Muscle layer of colon (tissue), 2 donors: ENCODE measurements around the gene TNS3.
A peak's percentile ranks its signal among the peaks of the same experiment; 100 is the strongest.

ENCODE experiments used
- H3K27ac ChIP-seq: one replicate; pipeline ENCODE4 v1.7.0; 2013; ENCODE audit warnings: low read depth, mild to moderate bottlenecking, low read length, moderate library complexity
- H3K27me3 ChIP-seq, 2 donors: one replicate each; pipeline ENCODE4 v1.7.0; 2013; ENCODE audit warnings: low read length in 2 of 2, mild to moderate bottlenecking in 2 of 2; ENCODE audit not compliant: insufficient read depth in 2 of 2, control insufficient read depth in 1 of 2
- H3K36me3 ChIP-seq: one replicate; pipeline ENCODE4 v1.7.0; 2013; ENCODE audit warnings: mild to moderate bottlenecking, low read length; ENCODE audit not compliant: insufficient read depth
- H3K4me1 ChIP-seq: one replicate; pipeline ENCODE4 v1.7.0; 2013; ENCODE audit warnings: mild to moderate bottlenecking, low read length; ENCODE audit not compliant: insufficient read depth
- H3K4me3 ChIP-seq, 2 donors: one replicate each; pipeline ENCODE4 v1.7.0; 2013; ENCODE audit warnings: low read length in 2 of 2, low read depth in 1 of 2, mild to moderate bottlenecking in 1 of 2, moderate library complexity in 1 of 2
- H3K9ac ChIP-seq: one replicate; pipeline ENCODE4 v1.7.0; 2013; ENCODE audit warnings: low read length
- H3K9me3 ChIP-seq: one replicate; pipeline ENCODE4 v1.7.0; 2013; ENCODE audit warnings: mild to moderate bottlenecking, low read length
- donor health status: abdominal sarcoma.
- donor health status: Adenocarcinoma of cecum.

TNS3 gene

DNA sequence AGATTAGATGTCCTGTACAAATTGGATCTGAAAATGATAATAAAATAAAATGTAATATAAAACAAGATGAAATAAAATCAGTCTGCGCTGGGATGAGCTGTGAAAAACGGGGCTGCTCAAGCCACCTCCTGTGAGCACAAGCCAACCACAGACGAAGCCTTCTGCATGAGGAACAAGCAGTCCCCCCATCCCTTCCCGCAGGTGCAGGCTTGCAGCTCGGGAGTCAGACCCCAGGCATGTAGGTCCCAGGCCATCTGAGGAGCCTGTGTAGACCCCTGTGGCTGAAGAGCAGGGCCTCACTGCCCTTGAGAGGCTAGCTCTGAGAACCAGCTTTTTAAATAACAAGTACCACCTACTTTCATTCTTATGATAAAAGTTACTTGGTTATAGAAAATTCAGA lies 123.4 kb downstream of the TNS3 start:
- H3K9me3 ChIP-seq, result no peaks in the 10 kb centered on the region
- no peak overlapping the region for H3K9ac ChIP-seq
- H3K4me3 ChIP-seq, result no peak overlapping the region
- no peaks in the 10 kb centered on the region for H3K36me3 ChIP-seq
- no peaks in the 10 kb centered on the region for H3K27me3 ChIP-seq
- no peak overlapping the region for H3K27ac ChIP-seq
- H3K4me1 ChIP-seq, result peaks cover 24% of the 10 kb centered on the region

DNA sequence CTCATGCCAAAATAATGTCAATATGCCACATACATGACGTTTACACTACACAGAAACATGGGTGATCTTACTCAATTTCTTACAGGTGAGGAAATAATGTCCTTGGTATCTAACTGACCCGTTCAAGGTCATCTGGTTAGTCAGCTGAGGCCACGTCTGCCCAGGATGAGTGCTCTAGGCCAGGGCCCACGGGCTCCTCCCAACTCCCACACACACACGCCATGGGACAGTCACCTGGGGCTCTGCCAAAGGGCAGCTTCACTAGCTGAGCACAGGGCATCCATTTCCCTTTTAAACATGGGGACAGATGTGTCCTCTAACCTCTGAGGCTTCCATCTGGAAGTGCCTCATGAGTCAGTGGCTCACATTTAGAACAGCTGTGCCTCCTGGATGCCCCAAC lies 123.9 kb downstream of the TNS3 start:
- H3K4me3 ChIP-seq, result no peak overlapping the region
- no peak overlapping the region for H3K27ac ChIP-seq
- no peaks in the 10 kb centered on the region for H3K27me3 ChIP-seq
- no peaks in the 10 kb centered on the region for H3K9me3 ChIP-seq
- H3K4me1 ChIP-seq, result peaks cover 27% of the 10 kb centered on the region
- no peak overlapping the region for H3K9ac ChIP-seq
- H3K36me3 ChIP-seq, result no peaks in the 10 kb centered on the region

DNA sequence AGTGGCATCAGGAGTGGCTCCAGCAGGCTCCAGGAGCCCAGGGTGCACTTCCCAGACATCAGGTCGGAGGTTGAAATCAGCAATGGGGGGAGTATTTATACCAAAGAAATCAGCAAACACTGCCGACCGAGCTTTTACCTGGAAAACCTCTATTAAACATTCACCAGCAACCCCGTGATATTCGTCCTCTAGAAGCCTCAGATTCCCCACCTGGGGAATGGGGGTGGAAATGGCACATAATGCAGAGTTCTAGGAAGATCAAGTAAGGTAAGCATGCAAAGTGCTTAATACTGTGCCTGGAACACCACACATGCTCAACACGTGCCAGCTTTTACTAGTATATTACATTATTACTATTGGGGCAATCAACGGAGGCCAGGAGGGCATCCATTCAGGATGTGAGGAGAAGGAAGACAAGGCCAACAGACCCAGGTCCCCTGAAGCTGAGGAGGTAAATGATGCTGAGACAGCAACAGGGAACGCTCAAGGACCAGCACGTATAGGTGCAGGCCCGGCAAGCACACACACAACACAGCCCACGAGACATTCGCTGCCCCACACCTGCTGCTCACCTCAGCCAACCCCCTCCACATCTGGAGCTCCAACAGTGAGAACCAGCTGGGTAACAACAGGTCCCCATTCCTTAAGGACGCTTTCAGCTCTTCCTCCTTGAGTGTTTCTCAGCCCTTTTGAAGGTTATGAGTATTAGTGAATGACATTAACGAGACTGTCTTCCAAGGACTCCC lies 125.5 kb downstream of the TNS3 start:
- Histone ChIP-seq H3K9me3 (no peaks in the 10 kb centered on the region), H3K27me3 (no peaks in the 10 kb centered on the region), H3K36me3 (no peaks in the 10 kb centered on the region), H3K9ac (no peak overlapping the region), H3K27ac (no peak overlapping the region), H3K4me3 (no peak overlapping the region), H3K4me1 (peaks cover 39% of the 10 kb centered on the region)

DNA sequence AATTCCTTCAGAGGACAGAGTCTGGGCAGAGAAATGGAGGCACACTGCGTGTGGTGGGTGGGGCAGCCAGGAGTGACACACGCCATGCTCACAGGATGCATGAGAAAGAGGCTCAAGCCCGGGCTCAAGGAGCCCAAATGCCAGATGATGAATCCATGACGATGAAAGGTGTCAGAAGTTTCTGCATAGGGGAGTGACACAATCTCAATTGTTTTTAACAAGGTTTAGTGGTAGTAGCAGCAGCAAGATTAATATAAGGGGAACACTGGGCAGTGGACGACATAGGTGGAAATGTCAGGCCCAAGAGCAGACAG lies 126.1 kb downstream of the TNS3 start:
- Histone ChIP-seq H3K4me3 (no peak overlapping the region), H3K4me1 (peaks cover 34% of the 10 kb centered on the region), H3K36me3 (no peaks in the 10 kb centered on the region), H3K27me3 (no peaks in the 10 kb centered on the region), H3K9me3 (no peaks in the 10 kb centered on the region), H3K27ac (no peak overlapping the region), H3K9ac (no peak overlapping the region)

DNA sequence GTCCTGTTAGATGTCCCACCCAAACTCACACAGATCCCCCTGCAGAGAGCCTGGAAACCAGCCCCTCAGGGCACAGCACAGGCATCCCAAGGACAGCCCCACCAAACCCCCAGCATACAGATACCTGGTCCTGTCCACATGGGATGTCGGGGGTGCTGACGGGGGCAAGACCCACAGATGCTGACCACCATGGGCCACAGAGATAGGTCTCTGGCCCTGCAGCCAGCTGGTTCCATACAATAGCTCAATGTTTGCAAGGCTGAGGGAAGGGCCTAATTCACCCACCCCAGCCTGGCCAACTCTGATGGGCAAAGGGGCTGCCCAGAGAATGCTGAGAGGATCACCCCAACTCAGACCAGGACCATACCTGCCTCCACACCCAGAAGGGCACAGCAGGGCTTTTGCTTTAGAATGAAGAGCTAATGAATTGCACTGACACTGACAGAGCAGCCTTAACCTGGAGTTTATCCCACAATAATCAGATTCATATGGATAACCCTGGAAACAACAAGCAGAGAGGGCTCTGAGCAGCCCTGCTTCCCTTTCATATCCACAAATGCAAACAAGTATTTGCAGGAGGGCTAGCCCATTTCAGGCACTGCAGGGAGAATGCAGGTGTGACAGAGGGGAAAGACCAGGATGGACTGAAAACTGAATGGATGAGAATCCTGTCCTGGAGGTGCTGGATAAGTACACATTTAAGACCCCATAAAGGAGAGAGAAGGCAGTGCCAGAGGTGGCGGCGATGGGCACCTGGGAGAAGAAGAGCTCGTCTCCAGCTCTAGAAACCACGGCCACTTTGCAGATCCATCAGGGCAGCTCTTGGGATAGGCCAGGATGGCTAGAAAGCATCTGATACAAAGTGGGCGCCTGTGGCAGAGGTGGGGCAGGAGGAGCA lies 126.7 kb downstream of the TNS3 start:
- Histone ChIP-seq H3K9ac (no peak overlapping the region), H3K4me3 (no peak overlapping the region), H3K27ac (no peak overlapping the region), H3K4me1 (peaks cover 29% of the 10 kb centered on the region), H3K9me3 (no peaks in the 10 kb centered on the region), H3K36me3 (no peaks in the 10 kb centered on the region), H3K27me3 (no peaks in the 10 kb centered on the region)

DNA sequence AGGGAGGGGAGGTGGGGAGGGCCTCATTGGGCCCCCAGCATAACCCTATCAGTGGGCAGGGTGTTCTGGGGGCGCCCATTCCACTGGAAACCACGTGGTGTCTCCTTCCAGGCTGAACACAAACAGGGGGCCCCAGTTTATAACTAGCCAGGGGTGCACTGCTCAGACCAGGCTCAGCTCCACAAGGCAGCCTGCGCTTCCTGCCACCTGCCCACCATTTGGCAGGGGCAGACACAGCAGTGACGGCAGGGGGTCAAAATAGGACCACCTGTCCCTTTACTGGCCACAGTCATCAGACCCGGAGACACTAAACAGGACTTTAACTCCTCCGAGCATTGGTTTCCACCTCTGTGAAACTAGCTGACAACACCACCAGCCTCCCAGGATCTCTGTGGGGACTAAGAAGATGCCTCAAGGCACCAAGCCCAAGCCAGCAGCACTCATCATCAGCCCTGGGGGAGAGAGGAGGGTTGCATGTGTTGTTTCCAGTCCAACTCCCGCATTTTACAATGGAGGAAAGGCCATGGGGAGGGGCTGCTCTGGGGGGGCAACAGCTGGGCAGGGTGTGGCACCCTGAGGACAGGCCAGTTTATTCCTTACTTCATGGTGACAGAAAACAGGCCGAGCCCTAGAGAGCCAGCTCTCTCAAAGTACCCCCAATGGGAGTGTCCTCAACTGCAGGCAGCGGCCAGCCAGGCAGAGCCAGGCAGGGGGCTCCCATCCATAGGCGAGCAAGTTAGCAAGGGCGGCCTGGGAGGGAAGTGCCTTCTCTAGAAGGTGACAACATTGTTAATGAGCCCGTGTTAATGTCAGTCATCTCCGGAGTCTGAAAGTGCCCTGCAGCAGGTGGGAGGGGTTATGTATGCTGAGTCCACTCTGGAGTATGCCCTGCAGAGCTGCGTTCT lies 127.6 kb downstream of the TNS3 start:
- Histone ChIP-seq H3K27ac (peak overlapping the region; percentile 45), H3K4me1 (peaks cover 29% of the 10 kb centered on the region), H3K4me3 (no peak overlapping the region), H3K9me3 (no peaks in the 10 kb centered on the region), H3K36me3 (no peaks in the 10 kb centered on the region), H3K27me3 (no peaks in the 10 kb centered on the region), H3K9ac (no peak overlapping the region)

DNA sequence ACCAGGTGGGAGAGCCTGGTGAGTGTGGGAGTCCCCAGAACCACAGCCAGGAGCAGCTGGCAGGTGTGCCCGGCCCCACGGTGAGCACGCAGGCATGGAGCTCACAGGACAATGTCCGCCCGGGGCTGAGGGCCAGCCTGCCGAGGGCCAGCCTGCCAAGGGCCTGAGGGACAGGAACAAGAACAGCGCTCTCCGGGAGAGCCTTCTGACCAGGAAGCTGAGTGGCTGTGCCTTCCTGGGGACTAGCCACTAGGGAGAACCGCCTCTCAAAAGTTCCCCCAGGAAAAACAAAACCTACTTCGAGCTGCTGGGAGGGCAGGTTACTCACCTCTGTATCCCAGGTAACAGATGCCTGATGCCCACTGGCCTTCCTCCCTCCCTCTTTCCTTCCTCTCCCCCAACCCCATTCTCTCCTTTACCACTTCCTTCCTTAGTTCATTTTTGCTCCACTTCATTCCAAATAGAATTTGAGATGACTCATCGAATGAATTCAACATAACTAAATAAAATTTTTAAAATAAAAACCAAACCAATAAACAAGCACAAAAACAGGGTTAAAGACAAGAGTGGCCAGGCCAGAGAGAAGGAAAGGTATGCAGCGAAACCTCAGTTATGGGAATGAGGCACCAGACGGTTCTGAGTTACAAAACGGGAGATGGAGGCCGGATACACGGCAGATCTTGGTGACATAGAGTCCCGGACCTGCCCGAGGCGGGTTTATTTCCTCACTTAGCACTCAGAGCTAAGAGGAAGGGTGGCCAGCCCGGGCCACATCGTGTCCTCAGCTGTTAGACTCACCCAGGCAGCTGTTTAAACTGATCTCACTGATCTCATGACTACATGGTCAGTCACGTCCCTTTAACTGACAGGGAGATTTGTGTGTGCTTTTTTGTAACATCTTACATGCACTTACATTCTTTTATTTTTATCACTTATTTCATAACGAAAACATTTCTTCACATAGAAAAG lies 128.5 kb downstream of the TNS3 start:
- Histone ChIP-seq H3K4me3 (no peak overlapping the region), H3K9ac (no peak overlapping the region), H3K27me3 (no peaks in the 10 kb centered on the region), H3K27ac (no peak overlapping the region), H3K36me3 (no peaks in the 10 kb centered on the region), H3K4me1 (peaks cover 29% of the 10 kb centered on the region), H3K9me3 (no peaks in the 10 kb centered on the region)

DNA sequence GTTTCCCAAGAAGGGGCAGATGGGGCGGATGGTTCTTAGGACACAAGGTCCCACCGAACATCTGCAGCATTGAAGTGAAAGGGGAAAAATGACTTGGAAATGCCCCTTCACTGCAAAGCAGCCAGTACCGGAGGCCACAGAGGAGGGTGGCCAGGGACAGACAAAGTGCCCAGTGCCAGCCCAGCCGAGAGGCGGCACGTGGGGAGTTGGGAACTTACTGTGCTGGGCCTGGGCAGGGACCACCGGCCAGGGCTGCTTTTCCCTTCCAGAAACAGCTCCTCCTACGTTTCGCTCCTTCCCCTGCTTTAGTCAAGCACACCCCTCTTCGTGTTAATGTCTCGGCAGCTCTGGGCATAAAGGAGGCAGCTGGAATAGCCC lies 129.2 kb downstream of the TNS3 start:
- H3K9ac ChIP-seq, result no peak overlapping the region
- peak overlapping the region in 1 of 2 donors; percentile 27 for H3K4me3 ChIP-seq
- no peaks in the 10 kb centered on the region for H3K9me3 ChIP-seq
- no peaks in the 10 kb centered on the region for H3K36me3 ChIP-seq
- no peaks in the 10 kb centered on the region for H3K27me3 ChIP-seq
- no peak overlapping the region for H3K27ac ChIP-seq
- H3K4me1 ChIP-seq, result peaks cover 29% of the 10 kb centered on the region

DNA sequence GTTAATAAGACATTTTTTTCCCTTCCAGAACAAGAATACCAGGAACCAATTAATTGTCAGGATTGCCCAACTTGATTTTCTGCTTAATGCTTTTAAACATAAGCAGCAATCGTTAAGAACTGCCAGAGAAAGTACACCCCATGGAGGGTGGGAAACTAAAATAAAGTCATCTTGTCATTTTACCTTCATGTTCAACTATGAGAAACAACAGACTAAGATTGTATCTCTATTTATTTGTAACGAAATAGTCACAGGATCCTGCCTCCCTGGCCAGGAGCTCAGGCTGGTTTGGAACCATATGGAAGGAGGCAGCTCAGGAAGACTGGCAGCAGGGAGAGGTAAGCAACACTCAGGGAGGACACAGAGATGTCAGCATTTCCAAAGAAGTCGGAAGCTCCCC lies 129.6 kb downstream of the TNS3 start:
- Histone ChIP-seq H3K9ac (no peak overlapping the region), H3K27ac (no peak overlapping the region), H3K4me3 (peak overlapping the region in 1 of 2 donors; percentile 27), H3K4me1 (peaks cover 29% of the 10 kb centered on the region), H3K9me3 (no peaks in the 10 kb centered on the region), H3K36me3 (no peaks in the 10 kb centered on the region), H3K27me3 (no peaks in the 10 kb centered on the region)

DNA sequence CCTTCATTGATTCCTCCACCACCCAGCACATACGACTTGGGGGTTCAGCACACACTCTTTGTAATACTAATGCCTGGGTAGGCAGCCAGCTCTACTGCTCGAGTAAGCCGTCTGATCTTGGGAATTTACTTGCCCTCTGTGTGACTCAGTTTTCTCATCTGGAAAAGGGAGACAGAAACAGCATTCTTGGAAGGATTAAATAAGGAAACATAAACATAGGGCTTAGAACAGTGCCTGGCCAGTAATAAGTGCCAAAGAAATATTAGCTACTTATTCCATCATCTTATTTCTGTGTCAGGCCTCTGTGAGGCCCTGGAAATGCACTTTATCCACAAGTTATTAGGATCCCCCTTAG lies 130.1 kb downstream of the TNS3 start:
- peaks cover 29% of the 10 kb centered on the region for H3K4me1 ChIP-seq
- H3K4me3 ChIP-seq, result peak overlapping the region in 1 of 2 donors; percentile 27
- no peaks in the 10 kb centered on the region for H3K36me3 ChIP-seq
- no peaks in the 10 kb centered on the region for H3K27me3 ChIP-seq
- H3K9me3 ChIP-seq, result no peaks in the 10 kb centered on the region
- H3K9ac ChIP-seq, result no peak overlapping the region
- H3K27ac ChIP-seq, result no peak overlapping the region
